DMS114 treated with DMSO at 0.1 percent for 48 hours (cell line): ENCODE results near the gene SLC47A1.

Experiments
- DNase-seq: peaks from one replicate; lab custom pipeline; 2025; ENCODE audit not compliant: unreplicated experiment; lab: John Stamatoyannopoulos, UW

SLC47A1 gene

DNA sequence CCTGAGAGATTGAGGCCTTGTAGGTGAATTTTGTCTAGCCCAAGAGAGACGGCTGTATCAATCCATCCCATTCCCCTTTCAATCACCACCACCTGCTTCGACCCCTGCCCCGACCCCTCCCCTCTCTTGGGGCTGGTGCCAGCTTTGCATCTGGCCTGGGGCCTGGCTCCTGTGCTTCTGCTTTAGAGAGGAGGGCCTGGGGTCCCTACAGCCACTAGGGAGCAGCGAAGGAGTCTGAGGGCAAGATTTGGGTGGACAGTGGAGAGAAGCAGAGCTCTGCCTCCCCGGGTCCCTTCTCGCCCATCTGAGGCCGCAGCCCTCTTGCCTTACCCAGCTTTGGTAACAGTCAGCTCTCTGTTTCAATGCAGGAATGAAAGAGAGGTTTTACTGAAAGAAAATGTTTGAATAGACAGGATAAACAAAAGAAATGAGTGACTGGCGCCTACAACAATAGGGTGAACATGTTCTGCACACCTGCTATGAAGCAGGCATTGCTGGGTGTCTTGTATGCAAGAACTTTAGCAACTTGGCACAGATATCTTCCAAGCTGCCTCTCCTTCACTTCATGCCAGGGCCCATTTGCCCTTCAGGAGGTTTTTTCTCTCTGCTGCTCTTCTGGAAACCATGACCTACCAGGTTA is 57.4 kb downstream of the SLC47A1 start:
- no peak for DNase-seq

DNA sequence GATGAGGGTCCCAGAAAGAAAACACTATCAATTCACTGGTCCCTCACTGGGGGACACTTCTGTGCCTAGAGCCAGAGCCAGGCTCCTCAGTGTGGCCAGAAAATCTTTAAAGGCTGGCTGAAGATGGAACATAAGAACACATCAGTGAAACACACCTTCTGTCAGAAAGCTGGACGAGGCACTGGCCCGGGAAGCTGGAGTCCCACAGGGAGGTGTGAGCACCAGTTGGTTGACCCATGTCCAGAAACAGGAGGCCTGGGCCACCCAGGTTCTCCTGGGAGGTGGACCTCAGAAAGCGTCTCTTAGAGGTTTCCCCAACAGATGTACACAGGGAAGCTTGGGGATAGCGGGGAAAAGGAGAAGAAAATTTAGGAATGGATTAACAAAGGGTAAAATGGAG is 58.7 kb downstream of the SLC47A1 start:
- DNase-seq: no peak

DNA sequence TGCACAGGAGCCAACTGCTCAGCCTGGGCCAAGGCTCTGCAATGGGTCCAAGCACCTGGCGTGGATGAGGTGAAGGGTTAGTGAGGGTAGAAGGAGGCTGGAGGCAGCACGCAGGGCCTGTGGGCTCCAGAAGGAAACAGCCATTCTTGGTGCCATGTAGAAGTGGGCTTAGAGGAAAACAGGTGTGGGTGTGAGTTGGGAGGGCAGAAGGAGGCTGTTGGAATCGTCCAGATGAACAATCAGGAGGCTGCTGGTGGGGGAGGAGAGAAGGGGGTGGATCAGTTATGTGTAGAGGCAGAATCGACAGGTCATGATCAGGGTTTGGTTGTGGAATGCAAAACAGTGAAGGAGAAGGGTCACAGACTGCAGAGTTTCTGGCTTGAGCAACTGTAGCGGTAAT is 63.2 kb downstream of the SLC47A1 start:
- no peak for DNase-seq

DNA sequence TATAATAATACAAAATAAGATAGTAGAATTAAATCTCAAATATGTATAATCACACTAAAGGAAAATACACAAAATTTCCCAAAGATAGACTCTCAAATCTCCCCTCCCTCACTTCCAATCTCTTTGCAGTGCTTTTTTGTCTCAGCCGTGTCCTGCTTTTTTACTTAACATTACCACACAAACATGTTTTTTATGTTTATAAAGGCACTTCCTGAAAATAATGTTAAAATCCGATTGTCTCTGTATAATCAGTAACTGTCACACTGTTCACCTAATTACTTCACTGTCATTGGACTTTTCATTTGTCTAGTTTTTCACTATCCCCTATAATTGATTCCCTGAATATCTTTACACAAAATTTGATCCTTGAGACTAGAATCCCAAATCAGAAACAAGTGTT is 76.7 kb downstream of the SLC47A1 start:
- DNase-seq: no peak

DNA sequence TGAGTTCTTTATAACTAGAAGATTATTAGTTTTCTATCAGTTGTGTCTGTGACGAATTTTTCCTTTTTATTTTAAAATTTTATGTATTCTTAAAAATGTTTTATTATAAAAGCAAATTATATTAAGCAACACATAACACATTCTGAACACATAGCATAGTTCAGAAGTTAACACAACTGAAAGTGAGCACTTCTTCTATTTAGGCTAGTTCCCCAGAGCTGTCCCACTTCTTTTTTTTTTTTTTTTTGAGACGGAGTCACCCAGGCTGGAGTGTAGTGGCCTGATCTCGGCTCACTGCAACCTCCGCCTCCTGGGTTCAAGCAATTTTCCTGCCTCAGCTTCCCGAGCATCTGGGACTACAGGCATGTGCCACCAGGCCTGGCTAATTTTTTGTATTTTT is 77.2 kb downstream of the SLC47A1 start:
- DNase-seq: no peak

DNA sequence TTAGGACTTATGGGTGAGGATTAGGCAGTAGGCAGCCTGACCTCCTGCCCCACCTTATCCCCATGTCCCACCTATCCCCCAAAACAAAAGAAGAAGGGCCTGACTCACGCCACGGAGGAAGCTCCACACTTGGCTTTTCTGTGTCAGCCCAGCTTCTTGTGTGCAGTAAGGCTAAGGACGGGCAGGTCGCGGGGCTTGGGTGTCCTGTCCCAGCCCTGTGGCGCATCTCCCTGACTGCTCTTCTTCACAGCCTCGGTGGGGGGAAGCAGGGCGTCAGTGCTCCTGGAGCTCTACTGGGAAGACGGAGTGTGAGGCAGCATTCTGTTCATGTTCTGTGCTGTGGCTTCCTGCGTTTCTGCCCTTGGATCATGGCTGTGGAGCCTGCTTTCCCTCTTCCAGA is 80.3 kb downstream of the SLC47A1 start:
- no peak for DNase-seq

DNA sequence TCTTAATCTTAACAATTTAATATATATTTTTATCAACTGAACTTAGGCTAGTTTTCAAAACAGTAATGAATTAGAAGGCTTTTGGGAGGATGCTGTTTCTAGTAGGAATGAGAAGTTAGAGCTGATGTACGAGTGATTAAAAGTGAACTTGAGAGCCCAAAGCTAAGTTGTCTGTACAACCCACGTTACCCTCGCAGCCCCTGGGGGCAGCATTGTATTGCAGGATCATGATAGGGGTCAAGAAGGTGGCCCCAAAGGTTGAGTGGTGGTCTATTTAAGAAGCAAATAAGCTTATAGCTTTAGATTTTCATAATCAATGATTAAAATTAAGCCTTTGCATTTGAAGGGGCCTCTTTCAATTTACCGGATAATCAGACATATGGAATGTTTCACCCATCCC is 81.2 kb downstream of the SLC47A1 start:
- DNase-seq: no peak

DNA sequence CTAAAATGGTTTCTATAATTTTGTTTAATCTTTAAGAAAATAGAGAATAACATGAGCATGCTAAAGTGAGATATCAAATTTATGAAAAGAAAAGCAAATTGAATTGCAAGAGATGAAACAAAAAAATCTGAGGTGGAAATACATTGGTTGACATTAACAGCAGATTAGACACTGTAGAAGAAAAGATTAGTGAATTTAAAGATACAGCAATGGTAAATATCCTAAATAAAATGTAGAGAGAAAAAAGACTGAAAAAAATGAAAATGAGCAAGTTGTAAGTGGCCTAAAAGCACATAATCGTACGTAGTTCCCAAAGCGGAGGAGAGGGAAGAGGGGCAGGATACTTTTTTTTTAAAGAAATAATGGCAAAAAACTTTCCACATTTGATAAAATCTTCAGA is 84.4 kb downstream of the SLC47A1 start:
- no peak for DNase-seq

DNA sequence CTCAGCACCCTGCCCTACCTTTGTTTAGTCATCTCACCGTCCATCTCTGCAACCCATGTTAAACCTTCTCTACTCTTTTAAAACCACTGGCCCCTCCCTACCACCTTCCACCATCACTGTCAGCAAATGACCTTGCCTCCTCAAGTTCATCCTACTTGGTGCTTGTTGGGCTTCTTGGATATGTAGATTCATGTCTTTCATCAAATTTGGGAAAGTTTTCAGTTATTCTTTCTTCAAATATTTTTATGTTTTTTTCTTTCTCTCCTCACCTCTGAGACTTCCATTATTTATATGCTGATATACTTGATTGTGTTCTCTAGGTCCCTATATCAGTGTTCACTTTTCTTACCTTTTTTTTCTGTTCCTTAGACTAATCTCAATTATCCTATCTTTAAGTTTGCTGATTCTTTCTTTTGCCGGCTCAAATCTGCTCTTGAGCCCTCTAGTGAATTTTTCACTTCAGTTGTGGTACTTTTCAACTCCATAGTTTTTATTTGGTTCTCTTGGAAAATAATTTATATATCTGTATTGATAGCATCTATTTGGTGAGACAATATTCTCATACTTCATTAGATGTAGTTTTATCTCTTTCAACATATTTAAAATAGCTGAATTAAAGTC is 86.2 kb downstream of the SLC47A1 start:
- DNase-seq: no peak

DNA sequence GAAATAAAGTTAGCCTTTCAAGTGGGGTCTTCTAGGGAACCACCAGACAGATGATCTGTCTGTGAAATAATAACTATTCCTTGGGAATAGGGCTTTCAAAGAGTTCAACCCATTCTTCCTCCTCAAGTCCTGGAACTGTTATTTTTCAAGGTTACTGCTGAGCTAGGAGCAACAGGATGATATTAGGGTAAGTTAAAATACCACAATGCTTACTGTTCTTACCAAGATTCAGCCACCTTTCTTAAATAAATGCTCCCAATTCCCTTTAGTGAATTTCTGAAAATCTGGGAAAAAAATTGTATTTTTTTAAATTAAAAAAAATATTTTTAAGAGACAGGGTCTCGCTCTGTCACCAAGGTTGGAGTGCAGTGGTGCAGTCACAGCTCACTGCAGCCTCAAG is 88.0 kb downstream of the SLC47A1 start:
- no peak for DNase-seq

DNA sequence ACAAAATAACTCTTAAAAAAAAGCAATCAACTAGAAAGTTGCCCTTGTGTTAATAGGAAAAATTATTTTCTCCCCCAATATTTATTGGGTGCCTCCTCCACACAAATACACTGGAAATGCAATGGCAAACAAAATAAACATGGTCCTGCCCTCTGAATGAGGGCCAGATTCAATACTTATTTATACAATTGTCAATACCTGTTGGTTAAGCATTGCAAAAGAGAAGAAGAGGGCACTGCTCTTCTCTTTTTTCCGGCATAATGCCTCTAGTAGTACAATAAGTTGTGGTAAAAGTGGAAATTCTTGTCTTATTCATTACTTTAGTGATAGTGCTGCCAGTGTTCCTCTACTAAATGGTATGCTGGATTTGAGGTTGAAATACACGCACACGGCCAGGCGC is 92.4 kb downstream of the SLC47A1 start:
- DNase-seq: no peak
